Measurements from ENCODE around the gene HSBP1L1. TPM values are rescaled to one million over a fixed set of nuclear protein-coding genes. Genes with fewer than 3 reads are reported as not detected.

HSBP1L1 gene
- total RNA-seq, 1 experiment from 2014 or later = 41.4 TPM

- Histone ChIP-seq H3K4me3 (replicated peaks in 1 of 2; ENCODE audit: low read depth in 1 of 2, low read length in 2 of 2) (no peak overlapping the region), H3K9me2 (ENCODE audit: insufficient read depth) (no peaks in the 10 kb centered on the region), H3K79me2 (ENCODE audit: insufficient read depth, low read length) (peaks cover 90% of the 10 kb centered on the region), H2AFZ (ENCODE audit: low read depth, low read length, poor library complexity, severe bottlenecking) (no peak overlapping the region), H3K9me3 (ENCODE audit: control insufficient read depth in 1 of 2, insufficient read depth in 1 of 2, low read depth in 1 of 2, low read length in 2 of 2) (peaks cover 0 to 6% of the 10 kb centered on the region in 2 experiments; a peak in 1 of 4 replicates), H3K36me3 (ENCODE audit: control insufficient read depth in 1 of 2, insufficient read depth in 2 of 2, low read length in 2 of 2) (peaks cover 13 to 38% of the 10 kb centered on the region in 2 experiments; a peak in 3 of 4 replicates), H3K4me2 (ENCODE audit: low read length) (no peak overlapping the region), H3K27me3 (ENCODE audit: insufficient read depth, low read length) (no peaks in the 10 kb centered on the region), H3K27ac (ENCODE audit: low read depth, low read length) (no peak overlapping the region), H4K20me1 (ENCODE audit: insufficient read depth) (no peaks in the 10 kb centered on the region), H3K4me1 (ENCODE audit: control insufficient read depth in 1 of 2, insufficient read depth in 2 of 2, low read length in 2 of 2) (no peaks in the 10 kb centered on the region), H3K9ac (ENCODE audit: low read length) (no peak overlapping the region)
- ATAC-seq (no peak), DNase-seq (ENCODE audit: low read depth, low spot score) (no peak)
- ChIA-PET CTCF (no interaction called here), POLR2A (interaction anchor here (0.9 kb wide), 1 partner anchor 11 kb away, joined by 3 read pairs; the partner anchor contains the start of gene SLC66A2), RAD21 (ENCODE audit: low non-redundant PET in 1 of 2, low total read pairs in 2 of 2, uncharacterized antibody in 2 of 2, unreplicated experiment in 2 of 2) (no interaction called here)
- BruUV-seq (replicated peaks) = no TSS peak
- intact Hi-C loops (cut with micrococcal nuclease) = no loop called here
- TF ChIP-seq CBX3 (IDR thresholded peaks at IDR 0.05; ENCODE audit: low read depth) (no peak), ZNF274 (IDR thresholded peaks at IDR 0.05; ENCODE audit: low read depth, low read length) (no peak), RAD21 (IDR thresholded peaks at IDR 0.05; ENCODE audit: low read depth) (no peak)
These were observed 23.5 kb upstream of the HSBP1L1 start for GRCh38 chr18:79940814-79941472.

DNA sequence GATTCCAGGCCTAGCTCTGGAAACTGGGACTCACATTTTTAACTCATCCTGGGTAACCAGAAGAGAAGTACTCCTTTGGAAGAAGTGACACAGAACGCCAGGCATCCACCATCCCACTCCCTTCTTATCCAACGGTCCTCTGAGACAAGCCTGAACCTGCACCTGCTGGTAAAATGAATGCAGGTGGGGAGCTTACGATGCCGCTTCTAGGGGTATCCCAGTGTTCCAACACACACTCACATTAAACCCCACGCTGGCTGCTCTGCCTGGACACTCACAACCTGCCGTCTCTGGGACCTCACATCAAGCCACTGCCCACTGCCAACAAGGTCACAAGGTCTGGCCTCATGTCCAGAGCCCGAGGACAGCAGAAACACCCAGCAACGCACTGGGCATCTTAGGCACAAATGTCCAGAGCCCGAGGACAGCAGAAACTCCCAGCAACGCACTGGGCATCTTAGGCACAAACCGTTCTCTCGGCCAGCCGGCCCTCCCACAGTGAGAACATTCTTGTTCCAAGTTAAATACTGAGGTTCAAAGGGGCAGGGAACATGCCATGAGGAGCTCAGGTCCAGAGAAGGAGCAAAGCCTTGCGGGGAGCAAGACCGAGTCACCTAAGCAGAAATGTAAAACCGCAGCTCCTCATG lies 22.8 kb upstream of the HSBP1L1 start:
- Histone ChIP-seq H3K4me2 (ENCODE audit: low read length) (no peak overlapping the region), H3K27me3 (ENCODE audit: insufficient read depth, low read length) (no peaks in the 10 kb centered on the region), H2AFZ (ENCODE audit: low read depth, low read length, poor library complexity, severe bottlenecking) (no peak overlapping the region), H3K27ac (ENCODE audit: low read depth, low read length) (no peak overlapping the region), H3K4me3 (replicated peaks in 1 of 2; ENCODE audit: low read depth in 1 of 2, low read length in 2 of 2) (no peak overlapping the region), H3K79me2 (ENCODE audit: insufficient read depth, low read length) (peaks cover 90% of the 10 kb centered on the region), H4K20me1 (ENCODE audit: insufficient read depth) (no peaks in the 10 kb centered on the region), H3K9me3 (ENCODE audit: control insufficient read depth in 1 of 2, insufficient read depth in 1 of 2, low read depth in 1 of 2, low read length in 2 of 2) (peaks cover 0 to 2% of the 10 kb centered on the region in 2 experiments; a peak in 1 of 4 replicates), H3K9me2 (ENCODE audit: insufficient read depth) (no peaks in the 10 kb centered on the region), H3K36me3 (ENCODE audit: control insufficient read depth in 1 of 2, insufficient read depth in 2 of 2, low read length in 2 of 2) (peaks cover 13 to 32% of the 10 kb centered on the region in 2 experiments; a peak in 3 of 4 replicates), H3K9ac (ENCODE audit: low read length) (no peak overlapping the region), H3K4me1 (ENCODE audit: control insufficient read depth in 1 of 2, insufficient read depth in 2 of 2, low read length in 2 of 2) (no peaks in the 10 kb centered on the region)
- DNase-seq (ENCODE audit: low read depth, low spot score) (no peak), ATAC-seq (no peak)
- intact Hi-C loops (cut with micrococcal nuclease) = no loop called here
- RAD21 ChIA-PET (ENCODE audit: low non-redundant PET in 1 of 2, low total read pairs in 2 of 2, uncharacterized antibody in 2 of 2, unreplicated experiment in 2 of 2) = no interaction called here
- CTCF ChIA-PET = no interaction called here
- POLR2A ChIA-PET = interaction anchor here (0.9 kb wide), 1 partner anchor 10 kb away, joined by 3 read pairs; the partner anchor contains the start of gene SLC66A2
- no peak for TF ChIP-seq SRF (IDR thresholded peaks at IDR 0.05; ENCODE audit: low read depth)
- TF ChIP-seq SP1 (IDR thresholded peaks at IDR 0.05; ENCODE audit: low read depth) = no peak
- TF ChIP-seq YY1 (IDR thresholded peaks at IDR 0.05; ENCODE audit: extremely low read depth, insufficient replicate concordance, low read depth, low read length) = no peak
- BruUV-seq (replicated peaks) = no TSS peak
